HCT116 (cell line): ENCODE measurements around the gene GEMIN4. TPM values are rescaled to one million over a fixed set of nuclear protein-coding genes. Genes with fewer than 3 reads are reported as not detected.

Experiments
- ATAC-seq: fragments of 200-7000 bp; cut with Tn5 transposase; 2 replicates; pipeline ENCODE4 v1.9.1; 2020; ENCODE audit warnings: mild to moderate bottlenecking, moderate library complexity
- BruUV-seq: library from RNA; stranded (reverse); fragments of 400-500 nt; replicated peaks from 2 replicates; lab custom pipeline; 2021; lab: Mats Ljungman, UMichigan
- CTCF ChIA-PET: fragments of 300-600 bp; sonication (Branson Sonifier 250); formaldehyde crosslinking; loops from one replicate; lab custom pipeline; 2021; ENCODE audit warnings: antibody characterized with exemption; lab: Charles Lee
- POLR2A ChIA-PET: fragments of 300-600, 350-600 bp; sonication (Branson Sonifier 250); formaldehyde crosslinking; loops from one replicate; lab custom pipeline; 2021; ENCODE audit warnings: antibody characterized with exemption; lab: Charles Lee
- RAD21 ChIA-PET, 2 experiments: fragments of 300-600 bp; sonication (Branson Sonifier 250); formaldehyde crosslinking; loops; one replicate each; lab custom pipeline; 2023; ENCODE audit warnings: low total read pairs in 2 of 2; ENCODE audit not compliant: uncharacterized antibody in 2 of 2, unreplicated experiment in 2 of 2, low non-redundant PET in 1 of 2; lab: Charles Lee
- DNase-seq: peaks from one replicate; pipeline ENCODE4 v3.0.0-alpha.2; 2010; ENCODE audit warnings: low read depth, low spot score
- H2AFZ ChIP-seq: fragments of 200-600 bp; shearing (Covaris generic), sonication (generic); 2 replicates; pipeline ENCODE4 v1.6.1; 2017; ENCODE audit warnings: low read depth, mixed run types, mixed read lengths, antibody characterized with exemption, low read length; ENCODE audit not compliant: poor library complexity, severe bottlenecking
- H3K27ac ChIP-seq: 2 replicates; pipeline ENCODE4 v1.5.1; 2012; ENCODE audit warnings: low read depth, low read length
- H3K27me3 ChIP-seq: fragments of 200-600 bp; sonication (generic); 2 replicates; pipeline ENCODE4 v1.6.1; 2016; ENCODE audit warnings: mixed run types, low read length, mixed read lengths; ENCODE audit not compliant: insufficient read depth
- H3K36me3 ChIP-seq, 2 experiments: fragments of 200-500 bp in 1 of 2; fragments of 200-600 bp in 1 of 2; sonication (Bioruptor generic) in 1 of 2; sonication (generic) in 1 of 2; 2 replicates each; pipeline versions ENCODE4 v1.5.1 to v1.6.1; 2014 to 2016; ENCODE audit warnings: low read length in 2 of 2, inconsistent platforms in 1 of 2, mixed read lengths in 1 of 2, mixed run types in 1 of 2; ENCODE audit not compliant: insufficient read depth in 2 of 2, control insufficient read depth in 1 of 2
- H3K4me1 ChIP-seq, 2 experiments: fragments of 200-600 bp in 1 of 2; sonication (generic) in 1 of 2; 2 replicates each; pipeline versions ENCODE4 v1.5.1 to v1.6.1; 2012 to 2017; ENCODE audit warnings: low read length in 2 of 2, inconsistent platforms in 1 of 2, mild to moderate bottlenecking in 1 of 2, mixed read lengths in 1 of 2, mixed run types in 1 of 2, moderate library complexity in 1 of 2; ENCODE audit not compliant: insufficient read depth in 2 of 2, control insufficient read depth in 1 of 2
- H3K4me2 ChIP-seq: fragments of 200-600 bp; sonication (generic); 2 replicates; pipeline ENCODE4 v1.6.1; 2017; ENCODE audit warnings: mixed run types, low read length, mixed read lengths
- H3K4me3 ChIP-seq, 2 experiments: fragments of 200-600 bp in 1 of 2; sonication (generic) in 1 of 2; replicated peaks in 1 of 2; 2 replicates each; pipeline ENCODE4 v1.5.1; 2011 to 2016; ENCODE audit warnings: low read length in 2 of 2, control low read depth in 1 of 2, low read depth in 1 of 2, mild to moderate bottlenecking in 1 of 2, mixed read lengths in 1 of 2, mixed run types in 1 of 2
- H3K79me2 ChIP-seq: fragments of 200-600 bp; sonication (generic); 2 replicates; pipeline ENCODE4 v1.6.1; 2017; ENCODE audit warnings: mild to moderate bottlenecking, mixed run types, low read length, moderate library complexity, mixed read lengths; ENCODE audit not compliant: insufficient read depth
- H3K9ac ChIP-seq: fragments of 200-600 bp; sonication (generic); 2 replicates; pipeline ENCODE4 v1.6.1; 2016; ENCODE audit warnings: low read length, mixed read lengths
- H3K9me2 ChIP-seq: fragments of 200-600 bp; sonication (generic), shearing (Covaris generic); 2 replicates; pipeline ENCODE4 v1.6.1; 2017; ENCODE audit warnings: mixed run types, mild to moderate bottlenecking, moderate library complexity; ENCODE audit not compliant: insufficient read depth
- H3K9me3 ChIP-seq, 2 experiments: fragments of 200-500 bp in 1 of 2; fragments of 200-600 bp in 1 of 2; sonication (Bioruptor generic) in 1 of 2; sonication (generic) in 1 of 2; 2 replicates each; pipeline ENCODE4 v1.6.1; 2014 to 2017; ENCODE audit warnings: low read length in 2 of 2, mixed read lengths in 2 of 2, inconsistent platforms in 1 of 2, low read depth in 1 of 2, mild to moderate bottlenecking in 1 of 2, mixed run types in 1 of 2, moderate library complexity in 1 of 2; ENCODE audit not compliant: control insufficient read depth in 1 of 2, insufficient read depth in 1 of 2
- H4K20me1 ChIP-seq: fragments of 200-600 bp; sonication (generic), shearing (Covaris generic); 2 replicates; pipeline ENCODE4 v1.6.1; 2017; ENCODE audit warnings: mixed run types, mild to moderate bottlenecking, moderate library complexity; ENCODE audit not compliant: insufficient read depth
- CEBPB ChIP-seq: IDR thresholded peaks from 2 replicates; pipeline ENCODE4 v1.6.1; 2012; ENCODE audit warnings: low read depth
- EZH2phosphoT487 ChIP-seq: fragments of 200-600 bp; IDR thresholded peaks from 2 replicates; pipeline ENCODE4 v1.6.1; 2018; ENCODE audit warnings: antibody characterized with exemption, borderline replicate concordance
- JUND ChIP-seq: IDR thresholded peaks from 2 replicates; pipeline ENCODE4 v1.6.1; 2012
- POLR2A ChIP-seq: IDR thresholded peaks from 2 replicates; pipeline ENCODE4 v1.7.0; 2011; ENCODE audit warnings: borderline replicate concordance; ENCODE audit not compliant: insufficient read depth, insufficient read length; ENCODE audit errors: extremely low read depth
- RAD21 ChIP-seq: IDR thresholded peaks from 2 replicates; pipeline ENCODE4 v1.6.1; 2012; ENCODE audit warnings: low read depth, mild to moderate bottlenecking
- YY1 ChIP-seq: IDR thresholded peaks from 2 replicates; pipeline ENCODE4 v1.6.1; 2011; ENCODE audit warnings: low read length, low read depth, moderate library complexity, mild to moderate bottlenecking; ENCODE audit not compliant: insufficient replicate concordance; ENCODE audit errors: extremely low read depth
- ZFX ChIP-seq: fragments of 450-650 bp; IDR thresholded peaks from 2 replicates; pipeline ENCODE4 v1.6.1; 2017
- intact Hi-C: fragments of 100-400 bp; cut with micrococcal nuclease; formaldehyde crosslinking; loops from 2 replicates; pipeline ENCODE4 v1.10.0; 2022
- total RNA-seq: library from RNA; stranded (reverse); gene quantifications from one replicate; pipeline ENCODE4 v1.2.1, GENCODE V29; 2021; ENCODE audit not compliant: unreplicated experiment
- TF ChIP-seq, protein P1 (sequence below): IDR thresholded peaks from 2 replicates; pipeline ENCODE4 v1.6.1; 2012
- TF ChIP-seq, protein P2 (sequence below), 3 experiments: fragments of 200-600 bp in 1 of 3; sonication (generic) in 1 of 3; IDR thresholded peaks in 2 of 3; conservative IDR thresholded peaks in 1 of 3; 2 replicates each; pipeline ENCODE4 v1.5.1; 2012 to 2017; ENCODE audit warnings: low read depth in 2 of 3, low read length in 2 of 3, antibody characterized with exemption in 1 of 3, borderline replicate concordance in 1 of 3, control low read depth in 1 of 3, mild to moderate bottlenecking in 1 of 3, mixed read lengths in 1 of 3, mixed run types in 1 of 3, moderate library complexity in 1 of 3; ENCODE audit not compliant: insufficient read depth in 1 of 3
- TF ChIP-seq, protein P3 (sequence below): IDR thresholded peaks from 2 replicates; pipeline ENCODE4 v1.6.1; 2012

Gene GEMIN4
- total RNA-seq, 1 experiment from 2014 or later, result 53.2 TPM

DNA sequence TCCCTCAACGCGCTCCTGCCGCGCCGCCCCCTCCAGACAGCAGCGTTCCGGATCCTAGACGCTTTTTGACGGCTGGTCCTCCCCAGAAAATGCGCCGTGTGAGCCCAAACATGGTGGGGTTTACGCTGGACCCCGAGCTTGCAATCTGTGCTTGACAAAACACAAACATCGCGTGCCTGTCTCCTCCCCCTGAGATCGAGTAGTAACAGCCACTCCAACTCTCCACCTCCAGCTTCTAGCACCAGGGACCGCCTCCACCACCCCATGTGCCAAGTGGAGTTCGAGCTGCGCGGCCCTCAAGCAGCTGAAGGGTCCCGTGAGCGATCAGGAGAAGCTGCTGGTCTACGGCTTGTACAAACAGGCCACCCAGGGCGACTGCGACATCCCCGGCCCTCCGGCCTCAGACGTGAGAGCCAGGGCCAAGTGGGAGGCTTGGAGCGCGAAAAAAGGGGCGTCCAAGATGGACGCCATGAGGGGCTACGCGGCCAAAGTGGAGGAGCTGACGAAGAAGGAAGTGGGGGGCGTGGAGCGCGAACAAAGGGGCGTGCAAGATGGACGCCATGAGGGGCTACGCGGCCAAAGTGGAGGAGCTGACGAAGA, 656 bp upstream of the GEMIN4 start:
- ATAC-seq (0 out of 2 replicates have a peak, but pooled peaks have one; percentile 2), DNase-seq (no peak)
- H3K27ac ChIP-seq, result peak overlapping the region; percentile 88; the same call in 1 of the 2 replicates
- no peaks in the 10 kb centered on the region for H3K27me3 ChIP-seq
- H3K9me2 ChIP-seq, result no peaks in the 10 kb centered on the region
- peaks cover 39% of the 10 kb centered on the region for H3K79me2 ChIP-seq
- ChIA-PET RAD21 (no interaction called here), CTCF (interaction anchor here (0.8 to 1.6 kb wide), 3 partner anchors 46 to 341 kb away, joined by 4 to 7 read pairs (median 4); no protein-coding TSS in a partner anchor), POLR2A (no interaction called here)
- H3K4me2 ChIP-seq, result peak overlapping the region; percentile 80
- H3K9ac ChIP-seq, result peak overlapping the region; percentile 93
- peak overlapping the region; percentile 76 to 94 for H3K4me3 ChIP-seq
- no peak for TF ChIP-seq CEBPB
- TF ChIP-seq ZFX, result no peak
- no peak for TF ChIP-seq RAD21
- TF ChIP-seq, protein P1, sequence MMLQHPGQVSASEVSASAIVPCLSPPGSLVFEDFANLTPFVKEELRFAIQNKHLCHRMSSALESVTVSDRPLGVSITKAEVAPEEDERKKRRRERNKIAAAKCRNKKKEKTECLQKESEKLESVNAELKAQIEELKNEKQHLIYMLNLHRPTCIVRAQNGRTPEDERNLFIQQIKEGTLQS, result no peak
- no peak for TF ChIP-seq EZH2phosphoT487
- no peak for TF ChIP-seq POLR2A
- TF ChIP-seq, protein P2, sequence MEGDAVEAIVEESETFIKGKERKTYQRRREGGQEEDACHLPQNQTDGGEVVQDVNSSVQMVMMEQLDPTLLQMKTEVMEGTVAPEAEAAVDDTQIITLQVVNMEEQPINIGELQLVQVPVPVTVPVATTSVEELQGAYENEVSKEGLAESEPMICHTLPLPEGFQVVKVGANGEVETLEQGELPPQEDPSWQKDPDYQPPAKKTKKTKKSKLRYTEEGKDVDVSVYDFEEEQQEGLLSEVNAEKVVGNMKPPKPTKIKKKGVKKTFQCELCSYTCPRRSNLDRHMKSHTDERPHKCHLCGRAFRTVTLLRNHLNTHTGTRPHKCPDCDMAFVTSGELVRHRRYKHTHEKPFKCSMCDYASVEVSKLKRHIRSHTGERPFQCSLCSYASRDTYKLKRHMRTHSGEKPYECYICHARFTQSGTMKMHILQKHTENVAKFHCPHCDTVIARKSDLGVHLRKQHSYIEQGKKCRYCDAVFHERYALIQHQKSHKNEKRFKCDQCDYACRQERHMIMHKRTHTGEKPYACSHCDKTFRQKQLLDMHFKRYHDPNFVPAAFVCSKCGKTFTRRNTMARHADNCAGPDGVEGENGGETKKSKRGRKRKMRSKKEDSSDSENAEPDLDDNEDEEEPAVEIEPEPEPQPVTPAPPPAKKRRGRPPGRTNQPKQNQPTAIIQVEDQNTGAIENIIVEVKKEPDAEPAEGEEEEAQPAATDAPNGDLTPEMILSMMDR (IDR thresholded peaks at IDR 0.05 in 2 of 3, conservative IDR thresholded peaks at IDR 0.05 in 1 of 3; ENCODE audit: borderline replicate concordance in 1 of 3, insufficient read depth in 1 of 3, low read depth in 2 of 3, low read length in 2 of 3), result no peak
- TF ChIP-seq, protein P3, sequence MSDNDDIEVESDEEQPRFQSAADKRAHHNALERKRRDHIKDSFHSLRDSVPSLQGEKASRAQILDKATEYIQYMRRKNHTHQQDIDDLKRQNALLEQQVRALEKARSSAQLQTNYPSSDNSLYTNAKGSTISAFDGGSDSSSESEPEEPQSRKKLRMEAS, result no peak
- no peak for TF ChIP-seq JUND
- no peak for TF ChIP-seq YY1
- peaks cover 4 to 7% of the 10 kb centered on the region in 2 experiments; a peak in 3 of 4 replicates for H3K36me3 ChIP-seq
- peaks cover 12 to 19% of the 10 kb centered on the region in 2 experiments for H3K4me1 ChIP-seq
- TSS peak; percentile 61 for BruUV-seq
- no peak overlapping the region for H2AFZ ChIP-seq
- intact Hi-C loops, result no loop called here
- no peaks in the 10 kb centered on the region for H3K9me3 ChIP-seq
- H4K20me1 ChIP-seq, result no peaks in the 10 kb centered on the region
